ENCODE data around the gene MPHOSPH9. TPM values are rescaled to one million over a fixed set of nuclear protein-coding genes. Genes with fewer than 3 reads are reported as not detected.

MPHOSPH9 gene
- polyA plus RNA-seq, 1 donor (not counting 4 experiments of a cell fraction or from before 2014, with no cell fraction given), result 10.7 TPM

DNA sequence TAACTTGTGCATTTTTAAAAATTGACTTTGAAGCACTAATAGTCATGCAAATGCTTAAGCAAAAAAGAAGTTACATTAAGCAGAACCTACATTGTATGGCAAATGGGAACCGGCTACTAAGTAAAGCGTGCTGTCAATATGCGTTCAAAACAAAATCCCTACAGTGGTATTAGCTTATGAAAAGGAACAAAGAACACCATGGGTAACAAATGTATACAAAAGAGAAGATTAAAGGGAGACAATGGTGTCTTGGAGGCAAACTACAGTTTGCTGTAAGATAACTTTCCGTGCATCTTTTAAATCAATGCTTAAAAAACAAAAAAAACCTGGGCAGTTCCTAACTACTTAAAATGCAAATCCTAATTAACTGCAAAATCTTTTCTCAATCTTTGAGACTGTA, 28.3 kb upstream of the MPHOSPH9 start:
- Histone ChIP-seq H3K9ac (ENCODE audit: control insufficient read depth, extremely low read depth, insufficient read depth, low read length) (no peak overlapping the region), H2AFZ (ENCODE audit: control insufficient read depth, low read length) (no peak overlapping the region), H3K4me3 (ENCODE audit: control insufficient read depth in 2 of 3, extremely low read depth in 1 of 3, insufficient read depth in 2 of 3, low read depth in 1 of 3, low read length in 3 of 3) (no peak overlapping the region), H3K9me1 (ENCODE audit: control insufficient read depth, extremely low read depth, insufficient read depth, low read length) (no peaks in the 10 kb centered on the region), H4K20me1 (ENCODE audit: control insufficient read depth, extremely low read depth, insufficient read depth, low read length) (no peaks in the 10 kb centered on the region), H3K36me3 (ENCODE audit: control insufficient read depth in 2 of 2, extremely low read depth in 1 of 2, insufficient read depth in 2 of 2, low read length in 2 of 2) (peaks cover 31 to 36% of the 10 kb centered on the region in 2 experiments), H3K4me1 (ENCODE audit: control insufficient read depth, extremely low read depth, insufficient read depth, low read length) (peaks cover 7% of the 10 kb centered on the region), H3K27ac (ENCODE audit: control insufficient read depth, insufficient read depth, low read length) (no peak overlapping the region), H3K27me3 (ENCODE audit: control insufficient read depth, extremely low read depth, insufficient read depth, low read length) (no peaks in the 10 kb centered on the region), H3K9me3 (ENCODE audit: control insufficient read depth, low read depth, low read length) (no peaks in the 10 kb centered on the region), H3K79me2 (ENCODE audit: control insufficient read depth, insufficient read depth, low read length) (peaks cover 21% of the 10 kb centered on the region), H3K4me2 (ENCODE audit: control insufficient read depth, extremely low read depth, insufficient read depth, low read depth, low read length) (no peak overlapping the region)
- dilution Hi-C loops (cut with MboI; ENCODE audit: extremely low pct_ligation_motif_present, low sequenced_read_pairs), result no loop called here
- TF ChIP-seq EZH2 (IDR thresholded peaks at IDR 0.05; ENCODE audit: low read length), result no peak
- TF ChIP-seq, protein P1, sequence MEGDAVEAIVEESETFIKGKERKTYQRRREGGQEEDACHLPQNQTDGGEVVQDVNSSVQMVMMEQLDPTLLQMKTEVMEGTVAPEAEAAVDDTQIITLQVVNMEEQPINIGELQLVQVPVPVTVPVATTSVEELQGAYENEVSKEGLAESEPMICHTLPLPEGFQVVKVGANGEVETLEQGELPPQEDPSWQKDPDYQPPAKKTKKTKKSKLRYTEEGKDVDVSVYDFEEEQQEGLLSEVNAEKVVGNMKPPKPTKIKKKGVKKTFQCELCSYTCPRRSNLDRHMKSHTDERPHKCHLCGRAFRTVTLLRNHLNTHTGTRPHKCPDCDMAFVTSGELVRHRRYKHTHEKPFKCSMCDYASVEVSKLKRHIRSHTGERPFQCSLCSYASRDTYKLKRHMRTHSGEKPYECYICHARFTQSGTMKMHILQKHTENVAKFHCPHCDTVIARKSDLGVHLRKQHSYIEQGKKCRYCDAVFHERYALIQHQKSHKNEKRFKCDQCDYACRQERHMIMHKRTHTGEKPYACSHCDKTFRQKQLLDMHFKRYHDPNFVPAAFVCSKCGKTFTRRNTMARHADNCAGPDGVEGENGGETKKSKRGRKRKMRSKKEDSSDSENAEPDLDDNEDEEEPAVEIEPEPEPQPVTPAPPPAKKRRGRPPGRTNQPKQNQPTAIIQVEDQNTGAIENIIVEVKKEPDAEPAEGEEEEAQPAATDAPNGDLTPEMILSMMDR (optimal IDR thresholded peaks at IDR 0.05 in 1 of 3, IDR thresholded peaks at IDR 0.05 in 1 of 3, conservative IDR thresholded peaks at IDR 0.05 in 1 of 3; ENCODE audit: extremely low read depth in 1 of 3, insufficient read depth in 2 of 3, low read length in 3 of 3), result no peak
- FAIRE-seq, result no peak
- DNase-seq (ENCODE audit: low read depth, low spot score), result no peak

GRCh38 chr12:123260081-123260480, 27.1 kb upstream of the MPHOSPH9 start:
- FAIRE-seq (no peak), DNase-seq (ENCODE audit: low read depth, low spot score) (no peak)
- no peaks in the 10 kb centered on the region for H3K9me1 ChIP-seq (ENCODE audit: control insufficient read depth, extremely low read depth, insufficient read depth, low read length)
- no peak for TF ChIP-seq EZH2 (IDR thresholded peaks at IDR 0.05; ENCODE audit: low read length)
- TF ChIP-seq, protein P1 (optimal IDR thresholded peaks at IDR 0.05 in 1 of 3, IDR thresholded peaks at IDR 0.05 in 1 of 3, conservative IDR thresholded peaks at IDR 0.05 in 1 of 3; ENCODE audit: extremely low read depth in 1 of 3, insufficient read depth in 2 of 3, low read length in 3 of 3), result no peak
- H3K79me2 ChIP-seq (ENCODE audit: control insufficient read depth, insufficient read depth, low read length), result peaks cover 17% of the 10 kb centered on the region
- peaks cover 29 to 39% of the 10 kb centered on the region in 2 experiments for H3K36me3 ChIP-seq (ENCODE audit: control insufficient read depth in 2 of 2, extremely low read depth in 1 of 2, insufficient read depth in 2 of 2, low read length in 2 of 2)
- no peak overlapping the region for H3K9ac ChIP-seq (ENCODE audit: control insufficient read depth, extremely low read depth, insufficient read depth, low read length)
- dilution Hi-C loops (cut with MboI; ENCODE audit: extremely low pct_ligation_motif_present, low sequenced_read_pairs), result no loop called here
- H3K27ac ChIP-seq (ENCODE audit: control insufficient read depth, insufficient read depth, low read length), result peak overlapping the region; percentile 14
- H2AFZ ChIP-seq (ENCODE audit: control insufficient read depth, low read length), result no peak overlapping the region
- no peaks in the 10 kb centered on the region for H3K27me3 ChIP-seq (ENCODE audit: control insufficient read depth, extremely low read depth, insufficient read depth, low read length)
- H3K4me1 ChIP-seq (ENCODE audit: control insufficient read depth, extremely low read depth, insufficient read depth, low read length), result peaks cover 7% of the 10 kb centered on the region
- H3K9me3 ChIP-seq (ENCODE audit: control insufficient read depth, low read depth, low read length), result no peaks in the 10 kb centered on the region
- no peaks in the 10 kb centered on the region for H4K20me1 ChIP-seq (ENCODE audit: control insufficient read depth, extremely low read depth, insufficient read depth, low read length)
- peak overlapping the region; percentile 17 for H3K4me2 ChIP-seq (ENCODE audit: control insufficient read depth, extremely low read depth, insufficient read depth, low read depth, low read length)
- no peak overlapping the region for H3K4me3 ChIP-seq (ENCODE audit: control insufficient read depth in 2 of 3, extremely low read depth in 1 of 3, insufficient read depth in 2 of 3, low read depth in 1 of 3, low read length in 3 of 3)
